Subcutaneous adipose tissue (tissue), 4 donors: ENCODE results near the gene MAP2K5. TPM values are rescaled to one million over a fixed set of nuclear protein-coding genes. Genes with fewer than 3 reads are reported as not detected.

Experiments
- CTCF ChIP-seq: fragments of 450-650 bp; IDR thresholded peaks from one replicate; pipeline ENCODE4 v1.5.1; 2016; ENCODE audit warnings: low read depth, mild to moderate bottlenecking, control low read depth, antibody characterized with exemption, moderate library complexity
- total RNA-seq, 4 donors: library from RNA; depleted of rRNA; stranded (reverse); fragments of >200 nt; gene quantifications; one replicate each; pipeline ENCODE4 v1.1.0, GENCODE V29; 2016

Gene MAP2K5
- total RNA-seq, 4 donors from 2014 or later: 20.7 to 23.4 (median 22.3) TPM

GRCh38 chr15:67708500-67708899, 166.0 kb downstream of the MAP2K5 start:
- TF ChIP-seq CTCF: no peak

- no peak for TF ChIP-seq CTCF
Measured at GRCh38 chr15:67715170-67715569, 172.7 kb downstream of the MAP2K5 start.

- no peak for TF ChIP-seq CTCF
Measured at GRCh38 chr15:67716171-67716570, 173.7 kb downstream of the MAP2K5 start.

- no peak for TF ChIP-seq CTCF
Measured at GRCh38 chr15:67717776-67718175, 175.3 kb downstream of the MAP2K5 start.

DNA sequence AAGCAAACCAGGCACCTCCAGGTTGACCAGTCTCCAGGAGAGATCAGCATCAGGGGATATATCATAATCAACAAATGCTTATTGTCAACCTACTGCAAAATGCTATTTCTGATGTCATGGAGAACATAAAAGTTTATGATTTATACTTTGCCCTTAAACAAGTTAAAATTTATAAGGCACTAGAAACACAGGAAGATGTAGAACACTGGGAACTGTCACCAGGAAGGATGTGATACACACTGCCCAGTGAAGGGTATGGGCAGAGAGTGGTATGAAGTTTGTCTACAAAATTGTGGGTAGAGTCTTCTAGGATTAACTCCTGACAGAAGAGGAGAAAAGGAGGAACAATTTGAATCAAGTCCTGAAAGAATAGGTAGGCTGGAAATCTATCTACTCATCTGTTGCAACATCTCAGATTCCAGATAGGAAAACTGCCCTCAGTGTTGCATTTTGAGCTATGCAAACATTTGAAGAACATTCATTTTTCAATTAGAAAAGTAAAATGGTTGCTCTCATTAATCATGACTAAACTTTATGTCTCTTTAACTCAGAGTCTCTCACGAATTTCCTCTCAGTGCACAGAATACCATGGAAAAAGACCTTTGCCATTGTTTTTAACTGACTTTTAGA, 176.9 kb downstream of the MAP2K5 start:
- no peak for TF ChIP-seq CTCF

GRCh38 chr15:67720556-67721175, 178.2 kb downstream of the MAP2K5 start:
- TF ChIP-seq CTCF: no peak

DNA sequence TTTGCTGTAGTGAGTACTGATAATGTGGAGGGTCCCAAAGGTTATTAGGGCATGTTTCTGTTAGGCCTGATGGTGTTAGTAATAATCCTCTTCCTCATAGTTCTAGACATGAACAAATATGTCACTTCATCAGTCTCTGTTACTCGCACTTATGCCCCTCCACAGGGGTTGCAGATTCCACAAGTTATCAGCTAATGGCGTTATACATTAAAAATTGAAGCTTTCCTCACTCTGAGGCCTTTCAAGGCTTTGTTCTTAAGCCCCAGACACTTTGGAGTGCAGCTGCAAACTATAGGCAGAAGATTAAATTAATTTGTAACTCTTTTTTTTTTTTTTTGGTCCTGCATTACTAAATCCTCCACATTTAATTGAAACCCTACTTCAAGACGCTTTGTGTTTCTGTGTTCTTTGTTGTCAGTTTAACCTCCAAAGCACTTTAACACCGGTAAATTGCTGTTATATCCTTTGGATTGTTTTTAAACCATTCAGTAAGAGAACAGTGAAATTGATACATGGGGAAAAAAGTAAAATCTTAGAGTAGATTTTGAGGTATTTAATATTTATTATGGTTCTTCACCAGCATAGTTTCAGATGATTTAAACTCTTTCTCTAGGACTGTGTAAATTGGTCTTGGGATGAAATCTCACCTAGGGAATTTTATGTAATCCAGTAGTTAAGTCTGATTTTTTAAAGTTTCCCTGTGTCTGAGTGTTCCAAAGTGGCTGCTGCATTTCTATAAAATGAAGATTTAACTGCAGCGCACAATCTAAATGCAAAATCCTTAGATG, 179.7 kb downstream of the MAP2K5 start:
- TF ChIP-seq CTCF: no peak
